CD4-positive, alpha-beta T cell treated with Interleukin-1 beta for 1 hour (primary cell): ENCODE data around the gene SPRR2E.
"Not testable (repeated sequence)": the region's sequence is repeated elsewhere in the genome, so short reads cannot be mapped to it uniquely, and the experiment has no call there.

Experiments used
- DNase-seq, 2 donors: peaks; one replicate each; pipeline ENCODE4 v3.0.0-alpha.2; 2020 to 2022

Gene SPRR2E

GRCh38 chr1:153094426-153094825 is at the start of gene SPRR2E:
Gene SPRR2E (minus strand): TSS chr1:153094526. CDS start chr1:153093751, 775 bp downstream.
- no peak for DNase-seq

GRCh38 chr1:153141377-153141776 is 47.1 kb upstream of the SPRR2E start:
- DNase-seq = no peak

- no peak for DNase-seq
These were observed 46.2 kb upstream of the SPRR2E start for GRCh38 chr1:153140484-153140883.

DNA sequence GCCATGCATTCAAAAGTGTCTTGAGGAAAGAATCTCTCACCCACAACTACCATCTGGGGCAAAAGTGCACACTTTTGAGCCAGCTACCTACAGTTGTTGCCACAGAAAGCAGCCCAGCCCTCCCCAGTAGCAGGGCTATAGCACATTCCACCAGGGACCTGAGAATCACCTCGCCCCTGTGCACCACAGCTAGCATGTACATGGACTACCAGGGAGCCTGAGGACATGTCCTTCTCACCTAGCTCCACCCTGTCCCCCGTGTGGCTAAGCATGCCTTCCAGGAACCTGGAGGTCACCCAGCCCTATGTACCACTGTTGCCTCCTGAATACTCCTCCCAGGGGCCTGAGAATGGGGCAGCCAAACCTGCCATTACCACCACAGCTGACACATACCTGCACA is 39.4 kb upstream of the SPRR2E start:
- no peak for DNase-seq

- no peak for DNase-seq
These were observed 38.9 kb upstream of the SPRR2E start for GRCh38 chr1:153133267-153133666.

DNA sequence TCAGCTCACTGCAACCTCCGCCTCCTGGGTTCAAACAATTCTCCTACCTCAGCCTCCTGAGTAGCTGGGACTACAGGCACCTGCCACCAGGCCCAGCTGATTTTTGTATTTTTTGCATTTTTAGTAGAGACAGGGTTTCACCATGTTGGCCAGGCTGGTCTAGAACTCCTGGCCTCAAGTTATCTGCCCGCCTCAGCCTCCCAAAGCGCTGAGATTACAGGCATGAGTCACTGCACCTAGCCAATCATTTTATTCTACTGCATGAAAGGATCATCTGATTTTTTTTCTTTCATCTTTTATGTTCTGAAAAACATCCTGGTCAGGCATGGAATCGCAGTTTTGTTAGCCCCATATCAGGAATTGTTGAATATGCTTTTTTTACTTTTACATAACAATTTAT is 34.4 kb upstream of the SPRR2E start:
- DNase-seq = not testable (repeated sequence)

GRCh38 chr1:153127296-153127695 is 33.0 kb upstream of the SPRR2E start:
- DNase-seq = no peak

DNA sequence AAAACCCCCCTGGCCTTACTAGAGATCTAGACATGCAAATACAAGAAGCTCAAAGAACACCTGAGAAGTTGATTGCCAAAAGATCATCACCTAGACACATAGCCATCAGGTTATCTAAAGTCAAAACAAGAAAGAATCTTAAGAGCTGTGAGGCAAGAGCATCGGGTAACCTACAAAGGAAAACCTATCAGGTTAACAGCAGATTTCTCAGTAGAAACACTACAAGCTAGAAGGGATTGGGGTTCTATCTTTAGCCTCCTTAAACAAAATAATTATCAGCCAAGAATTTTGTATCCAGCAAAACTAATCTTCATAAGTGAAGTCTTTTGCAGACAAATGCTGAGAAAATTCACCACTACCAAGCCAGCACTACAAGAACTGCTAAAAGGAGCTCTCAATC is 31.2 kb upstream of the SPRR2E start:
- no peak for DNase-seq

DNA sequence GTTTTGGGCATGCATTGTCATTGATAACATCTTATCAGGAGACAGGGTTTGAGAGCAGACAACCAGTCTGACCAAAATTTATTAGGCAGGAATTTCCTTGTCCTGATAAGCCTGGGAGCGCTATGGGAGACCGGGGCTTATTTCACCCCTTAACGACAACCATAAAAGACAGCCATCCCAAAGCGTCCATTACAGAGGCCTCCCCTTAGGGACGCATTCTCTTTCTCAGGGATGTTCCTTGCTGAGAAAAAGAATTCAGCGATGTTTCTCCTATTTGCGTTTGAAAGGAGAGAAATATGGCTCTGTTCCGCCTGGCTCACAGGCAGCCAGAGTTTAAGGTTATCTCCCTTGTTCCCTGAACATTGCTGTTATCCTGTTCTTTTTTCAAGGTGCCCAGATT is 29.5 kb upstream of the SPRR2E start:
- not testable (repeated sequence) for DNase-seq

DNA sequence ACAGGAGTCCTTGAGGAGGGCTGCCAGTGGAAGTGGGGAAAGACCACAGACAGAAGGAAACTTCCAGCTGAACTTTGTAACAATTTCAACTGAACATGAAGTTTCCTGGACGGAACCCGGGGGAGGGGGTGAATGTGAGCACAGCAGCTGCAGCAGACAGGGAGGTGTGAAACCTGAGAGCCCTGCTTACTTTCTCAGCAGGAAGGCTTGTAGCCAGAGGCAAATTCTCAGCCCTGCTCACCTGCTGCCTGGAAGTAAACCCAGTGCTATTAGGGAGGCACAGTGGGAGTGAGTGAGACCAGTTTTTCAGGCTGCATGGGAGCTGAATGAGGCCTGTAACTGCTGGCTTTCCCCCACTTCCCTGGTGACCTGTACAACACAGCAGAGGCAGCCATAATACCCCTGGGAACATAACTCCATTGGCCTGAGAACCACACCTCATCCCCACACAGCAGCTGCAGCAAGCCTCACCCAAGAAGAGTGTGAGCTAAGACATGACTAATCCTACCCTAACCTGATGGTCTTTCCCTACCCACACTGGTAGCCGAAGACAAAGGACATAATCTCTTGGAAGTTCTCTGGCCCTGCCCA is 28.6 kb upstream of the SPRR2E start:
- no peak for DNase-seq

GRCh38 chr1:153120945-153121344 is 26.6 kb upstream of the SPRR2E start:
- no peak for DNase-seq

- no peak for DNase-seq
These were observed 25.2 kb upstream of the SPRR2E start for GRCh38 chr1:153119491-153119971.

DNA sequence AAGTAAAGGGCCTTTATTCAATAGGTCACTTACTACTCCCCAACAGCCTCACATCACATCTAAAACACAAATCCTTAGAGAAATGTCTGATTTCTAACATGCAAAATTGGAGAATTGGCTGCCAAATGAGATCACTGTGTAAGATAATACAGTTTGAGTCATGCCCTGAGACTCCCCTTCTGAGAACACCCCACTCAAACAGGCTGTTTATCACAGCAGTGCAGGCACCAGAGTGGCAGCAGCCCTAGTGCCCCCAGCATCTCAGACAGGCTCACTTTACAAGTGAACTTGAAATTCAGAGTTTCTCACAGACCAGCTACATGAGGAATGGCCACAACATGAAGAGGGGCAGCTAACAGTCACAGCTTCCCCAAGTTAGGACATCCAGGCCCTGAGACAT is 20.9 kb upstream of the SPRR2E start:
- DNase-seq = not testable (repeated sequence)

DNA sequence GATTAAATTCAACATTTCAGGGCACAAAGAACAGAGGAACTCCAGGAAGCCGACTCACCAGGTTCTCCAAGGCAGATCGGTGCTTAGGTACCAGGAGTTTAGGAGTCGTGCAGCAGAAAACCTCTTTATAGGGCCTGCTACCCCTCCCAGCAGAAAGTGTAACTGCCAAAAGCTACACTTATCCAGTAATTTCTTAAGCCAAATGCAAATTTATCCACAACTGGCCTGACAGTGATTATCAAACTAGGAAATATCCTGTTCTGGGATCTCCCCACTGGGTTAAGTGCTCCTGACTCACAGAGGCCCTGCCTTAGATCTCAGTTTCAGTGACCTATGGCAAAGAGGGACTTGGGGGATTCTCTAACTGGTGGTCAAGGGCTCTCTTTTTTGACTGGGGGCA is 19.1 kb upstream of the SPRR2E start, which contains the start of gene SPRR2F:
Gene SPRR2F (minus strand): TSS at position 101 of the 400 bp plus-strand sequence. CDS start 783 bp downstream, outside the sequence.
- DNase-seq = no peak

DNA sequence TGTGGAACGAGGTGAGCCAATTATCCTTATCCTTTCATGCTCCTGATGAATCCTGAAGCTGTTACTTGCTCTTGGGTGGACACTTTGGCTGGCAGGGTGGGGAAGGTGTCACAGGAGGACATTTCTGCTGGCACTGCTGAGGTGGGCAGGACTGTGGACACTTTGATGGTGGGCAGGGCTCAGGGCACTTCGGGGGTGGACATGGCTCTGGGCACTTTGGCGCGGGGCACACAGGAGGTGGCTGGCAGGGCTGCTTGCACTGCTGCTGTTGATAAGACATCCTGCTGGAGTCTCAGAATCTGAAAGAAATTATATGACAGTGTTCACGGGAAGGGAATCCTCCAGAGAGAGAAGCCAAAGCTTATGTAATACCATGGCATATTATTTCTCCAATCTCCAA is 18.1 kb upstream of the SPRR2E start:
- not testable (repeated sequence) for DNase-seq

DNA sequence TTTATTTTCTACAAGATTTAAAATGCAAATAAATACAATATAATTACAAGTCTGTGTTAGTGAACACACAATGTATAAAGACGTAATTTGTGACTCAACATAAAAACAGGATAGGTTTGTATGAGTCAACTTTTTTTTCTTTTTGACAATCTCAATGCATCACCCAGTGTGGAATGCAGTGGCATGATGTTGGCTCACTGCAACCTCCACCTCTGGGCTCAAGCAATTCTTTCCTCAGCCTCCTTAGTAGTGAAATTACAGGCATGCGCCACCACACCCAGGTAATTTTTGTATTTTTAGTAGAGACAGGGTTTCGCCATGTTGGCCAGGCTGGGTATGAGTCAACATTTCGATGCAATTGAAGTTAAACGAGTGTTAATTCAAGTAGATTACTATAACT is 5.9 kb upstream of the SPRR2E start:
- no peak for DNase-seq

GRCh38 chr1:153099461-153100045 is 5.2 kb upstream of the SPRR2E start:
- DNase-seq = no peak

DNA sequence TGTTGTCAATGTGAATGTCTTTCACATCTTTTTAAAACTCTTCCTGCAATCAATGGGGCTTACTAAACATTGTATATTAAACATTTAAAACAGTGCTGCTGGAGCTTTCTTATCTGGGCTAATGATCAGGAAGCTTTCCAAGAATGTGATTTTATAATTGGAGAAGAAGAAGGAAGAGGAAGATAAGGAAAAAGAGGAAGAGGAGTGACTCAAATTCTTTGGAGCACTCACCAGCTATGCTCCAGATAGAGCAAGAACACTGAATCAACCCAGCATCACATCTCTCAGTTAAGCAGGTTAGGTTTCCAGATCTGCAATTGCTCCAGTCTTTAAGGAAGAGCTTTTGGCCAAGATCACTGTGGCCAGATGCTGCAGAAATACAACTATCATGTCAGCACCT is 1.4 kb upstream of the SPRR2E start:
- no peak for DNase-seq

- no peak for DNase-seq
These were observed 6.7 kb downstream of the SPRR2E start for GRCh38 chr1:153087652-153088051.

GRCh38 chr1:153081736-153082135 is 12.6 kb downstream of the SPRR2E start:
- DNase-seq = no peak

DNA sequence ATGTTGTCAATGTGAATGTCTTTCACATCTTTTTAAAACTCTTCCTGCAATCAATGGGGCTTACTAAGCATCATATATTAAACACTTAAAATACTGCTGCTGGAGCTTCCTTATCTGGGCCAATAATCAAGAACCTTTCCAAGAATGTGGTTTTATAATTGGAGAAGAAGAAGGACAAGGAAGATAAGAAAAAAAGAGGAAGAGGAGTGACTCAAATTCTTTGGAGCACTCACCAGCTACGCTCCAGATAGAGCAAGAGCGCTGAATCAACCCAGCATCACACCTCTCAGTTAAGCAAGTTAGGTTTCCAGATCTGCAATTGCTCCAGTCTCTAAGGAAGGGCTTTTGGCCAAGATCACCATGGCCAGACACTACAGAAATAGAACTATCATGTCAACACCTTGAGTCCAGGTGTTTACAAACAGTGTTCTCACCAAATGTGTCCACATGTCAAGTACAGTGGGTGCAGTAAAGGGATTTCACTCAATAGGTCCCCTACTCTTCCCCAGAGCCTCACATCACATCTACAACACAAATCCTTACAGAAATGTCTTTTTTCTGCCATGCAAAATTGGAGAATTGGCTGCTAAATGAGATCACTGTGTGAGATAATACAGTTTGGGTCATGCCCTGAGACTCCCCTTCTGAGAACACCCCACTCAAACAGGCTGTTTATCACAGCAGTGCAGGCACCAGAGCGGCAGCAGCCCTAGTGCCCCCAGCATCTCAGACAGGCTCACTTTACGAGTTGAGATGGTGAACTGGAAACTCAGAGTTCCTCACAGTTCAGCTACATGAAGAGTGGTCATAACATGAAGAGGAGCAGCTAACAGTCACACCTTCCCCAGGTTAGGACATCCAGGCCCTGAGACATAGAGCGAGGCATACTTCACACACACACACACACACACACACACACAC is 21.3 kb downstream of the SPRR2E start:
- DNase-seq = no peak

GRCh38 chr1:153071511-153071910 is 22.8 kb downstream of the SPRR2E start, which contains the start of gene SPRR2B:
Gene SPRR2B (minus strand): TSS chr1:153071611. CDS start chr1:153070839, 772 bp downstream.
- no peak for DNase-seq

DNA sequence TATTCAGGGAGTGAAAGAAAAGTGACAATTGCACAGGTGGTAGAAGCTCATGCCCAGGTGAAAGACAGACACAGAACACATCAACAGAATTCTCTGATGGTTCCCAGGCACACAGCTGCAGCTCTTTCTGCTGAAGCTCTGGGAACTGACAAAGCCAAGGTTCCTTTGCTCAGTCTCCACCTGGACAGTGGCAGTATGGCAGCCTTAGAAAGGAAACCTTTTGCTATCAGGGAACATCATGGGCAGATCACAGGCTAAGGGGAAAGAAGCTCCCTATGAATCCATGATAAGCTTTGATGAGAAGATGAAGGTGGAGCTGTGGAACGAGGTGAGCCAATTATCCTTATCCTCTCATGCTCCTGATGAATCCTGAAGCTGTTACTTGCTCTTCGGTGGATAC is 24.1 kb downstream of the SPRR2E start:
- no peak for DNase-seq
